ENCODE measurements around the gene PLOD1.

DNA sequence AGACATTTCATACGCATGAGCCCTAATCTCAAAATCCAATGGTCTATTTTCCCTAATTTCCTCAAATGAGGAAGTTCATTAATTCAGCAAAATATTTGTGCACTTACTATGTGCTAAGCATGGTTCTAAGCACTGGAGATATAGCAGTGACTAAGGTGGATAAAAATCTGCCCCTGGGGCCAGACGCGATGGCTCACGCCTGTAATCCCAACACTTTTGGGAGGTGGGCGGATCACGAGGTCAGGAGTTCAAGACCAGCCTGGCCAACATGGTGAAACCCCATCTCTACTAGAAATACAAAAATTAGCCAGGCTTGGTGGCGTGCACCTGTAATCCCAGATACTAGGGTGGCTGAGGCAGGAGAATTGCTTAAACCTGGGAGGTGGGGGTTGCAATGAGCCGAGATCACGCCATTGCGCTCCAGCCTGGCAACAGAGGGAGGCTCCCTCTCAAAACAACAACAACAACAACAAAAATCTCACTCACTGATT is 80.5 kb downstream of the PLOD1 start:
- TF ChIP-seq, protein P1, sequence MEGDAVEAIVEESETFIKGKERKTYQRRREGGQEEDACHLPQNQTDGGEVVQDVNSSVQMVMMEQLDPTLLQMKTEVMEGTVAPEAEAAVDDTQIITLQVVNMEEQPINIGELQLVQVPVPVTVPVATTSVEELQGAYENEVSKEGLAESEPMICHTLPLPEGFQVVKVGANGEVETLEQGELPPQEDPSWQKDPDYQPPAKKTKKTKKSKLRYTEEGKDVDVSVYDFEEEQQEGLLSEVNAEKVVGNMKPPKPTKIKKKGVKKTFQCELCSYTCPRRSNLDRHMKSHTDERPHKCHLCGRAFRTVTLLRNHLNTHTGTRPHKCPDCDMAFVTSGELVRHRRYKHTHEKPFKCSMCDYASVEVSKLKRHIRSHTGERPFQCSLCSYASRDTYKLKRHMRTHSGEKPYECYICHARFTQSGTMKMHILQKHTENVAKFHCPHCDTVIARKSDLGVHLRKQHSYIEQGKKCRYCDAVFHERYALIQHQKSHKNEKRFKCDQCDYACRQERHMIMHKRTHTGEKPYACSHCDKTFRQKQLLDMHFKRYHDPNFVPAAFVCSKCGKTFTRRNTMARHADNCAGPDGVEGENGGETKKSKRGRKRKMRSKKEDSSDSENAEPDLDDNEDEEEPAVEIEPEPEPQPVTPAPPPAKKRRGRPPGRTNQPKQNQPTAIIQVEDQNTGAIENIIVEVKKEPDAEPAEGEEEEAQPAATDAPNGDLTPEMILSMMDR (IDR thresholded peaks at IDR 0.05), result no peak
- TF ChIP-seq EP300 (IDR thresholded peaks at IDR 0.05), result no peak

All from tibial nerve (tissue), 4 donors.